IPS-18c (cell line): ENCODE results near the gene MAGI1.
"Not testable (repeated sequence)": the region's sequence is repeated elsewhere in the genome, so short reads cannot be mapped to it uniquely, and the experiment has no call there.

ENCODE experiments used
- H3K4me3 ChIP-seq: 2 replicates; pipeline ENCODE4 v1.7.0; 2013; ENCODE audit warnings: low read depth, mild to moderate bottlenecking, low read length, moderate library complexity; ENCODE audit not compliant: insufficient read depth
- H3K9me3 ChIP-seq: one replicate; pipeline ENCODE4 v1.6.1; 2013; ENCODE audit warnings: mild to moderate bottlenecking, low read length, moderate library complexity; ENCODE audit not compliant: control insufficient read depth, insufficient read depth

The MAGI1 gene

GRCh38 chr3:65516998-65517397 lies 521.7 kb downstream of the MAGI1 start:
- Histone ChIP-seq H3K4me3 (no peak overlapping the region), H3K9me3 (no peaks in the 10 kb centered on the region)

GRCh38 chr3:65514317-65514716 lies 524.4 kb downstream of the MAGI1 start:
- H3K9me3 ChIP-seq, H3K4me3 ChIP-seq: not testable (repeated sequence)

- H3K4me3 ChIP-seq: peak overlapping the region; percentile 38; the same call in 1 of the 2 replicates
Observed at GRCh38 chr3:65509423-65509794, 529.3 kb downstream of the MAGI1 start.

DNA sequence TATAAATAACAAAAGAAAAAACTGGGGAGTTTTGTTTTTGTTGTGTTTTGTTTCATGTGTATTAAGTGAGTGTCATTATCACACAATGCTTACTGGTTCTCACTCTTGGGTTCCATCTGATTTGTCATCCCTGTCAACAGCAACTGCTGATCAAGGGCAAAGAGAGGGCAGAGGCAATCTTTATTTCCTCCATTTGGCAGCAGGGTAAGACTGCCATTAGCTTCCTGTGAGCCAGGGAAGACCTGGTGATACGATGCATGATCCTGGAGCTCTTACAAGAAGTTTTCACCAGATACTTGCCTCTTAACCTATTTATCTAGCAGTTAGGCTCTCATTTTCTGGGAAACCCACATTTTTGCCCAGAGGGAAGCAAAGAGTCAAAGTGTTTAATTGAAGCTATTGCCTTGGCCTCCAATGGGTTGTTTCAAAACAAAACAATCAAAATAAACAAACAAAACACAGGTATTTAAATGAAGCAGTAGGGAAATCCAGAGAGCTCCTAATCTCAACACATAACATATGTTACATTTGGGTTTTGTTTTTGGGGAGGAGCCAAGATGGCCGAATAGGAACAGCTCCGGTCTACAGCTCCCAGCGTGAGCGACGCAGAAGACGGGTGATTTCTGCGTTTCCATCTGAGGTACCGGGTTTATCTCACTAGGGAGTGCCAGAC lies 529.8 kb downstream of the MAGI1 start:
- H3K9me3 ChIP-seq: no peaks in the 10 kb centered on the region
- peak overlapping the region; percentile 38 for H3K4me3 ChIP-seq

More at GRCh38 chr3:65509423-65509794, 529.3 kb downstream of the MAGI1 start:
- H3K9me3 ChIP-seq: not testable (repeated sequence)

- Histone ChIP-seq H3K9me3 (no peaks in the 10 kb centered on the region), H3K4me3 (no peak overlapping the region)
Observed at GRCh38 chr3:65507437-65507836, 531.3 kb downstream of the MAGI1 start.

- Histone ChIP-seq H3K9me3 (no peaks in the 10 kb centered on the region), H3K4me3 (no peak overlapping the region)
Observed at GRCh38 chr3:65503776-65504175, 534.9 kb downstream of the MAGI1 start.

DNA sequence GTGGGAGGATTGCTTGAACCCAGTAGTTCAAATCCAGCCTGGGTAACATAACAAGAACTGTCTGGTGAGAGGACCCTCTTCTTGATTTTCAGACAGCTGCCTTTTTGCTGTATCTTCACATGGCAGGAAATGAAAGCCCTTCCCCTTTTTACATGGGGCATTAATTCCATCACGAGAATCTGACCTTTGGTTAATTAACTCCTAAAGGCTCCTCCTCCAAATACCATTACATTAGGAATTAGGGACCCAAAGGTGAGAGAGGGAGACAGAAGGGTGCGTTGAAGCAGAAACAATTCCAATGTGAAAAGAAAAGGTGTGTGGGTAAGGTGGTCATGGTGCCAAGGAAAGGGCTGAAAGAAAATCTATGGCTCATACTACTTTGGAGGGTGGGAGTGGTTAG lies 536.2 kb downstream of the MAGI1 start:
- no peak overlapping the region for H3K4me3 ChIP-seq
- H3K9me3 ChIP-seq: no peaks in the 10 kb centered on the region

- no peak overlapping the region for H3K4me3 ChIP-seq
- H3K9me3 ChIP-seq: no peaks in the 10 kb centered on the region
Observed at GRCh38 chr3:65500398-65501306, 538.1 kb downstream of the MAGI1 start.

DNA sequence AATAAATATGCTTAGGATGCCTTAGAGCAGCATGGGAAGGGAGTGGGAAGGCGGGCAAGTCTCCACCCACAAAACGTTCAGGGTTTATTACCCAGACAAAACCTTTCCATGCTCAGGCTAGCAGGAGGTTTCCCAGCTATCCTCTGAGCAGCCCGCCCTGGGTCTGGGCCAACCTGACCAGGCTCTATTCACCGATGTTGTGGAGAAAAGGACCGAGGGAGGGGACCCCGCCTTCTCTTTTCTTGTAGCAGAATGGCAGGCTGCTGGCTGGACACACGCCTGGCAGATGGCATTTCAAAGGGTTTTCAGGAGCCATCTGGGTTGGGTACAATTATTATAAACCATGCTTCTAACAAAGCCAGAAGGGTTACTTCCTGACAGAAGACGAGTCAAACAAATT lies 540.9 kb downstream of the MAGI1 start:
- no peak overlapping the region for H3K4me3 ChIP-seq
- no peaks in the 10 kb centered on the region for H3K9me3 ChIP-seq

DNA sequence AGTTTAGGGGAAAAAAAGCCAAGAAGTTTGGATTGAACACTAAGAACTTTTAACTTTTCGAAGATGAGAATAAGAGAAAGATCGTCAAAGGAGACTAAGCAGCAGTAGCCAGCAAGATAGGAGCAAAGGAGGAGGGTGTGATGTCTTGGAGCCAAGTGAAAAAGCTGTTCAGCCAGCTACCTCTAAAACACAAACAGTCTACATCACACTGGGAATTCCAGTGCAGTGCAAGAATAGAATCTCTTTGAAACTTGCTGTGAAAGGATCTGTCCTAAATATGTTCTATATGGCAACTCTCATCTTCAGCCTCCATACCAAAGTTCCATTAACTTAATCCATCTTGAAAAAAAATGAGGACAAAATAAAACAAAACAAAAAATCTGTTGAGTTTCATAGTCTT lies 541.5 kb downstream of the MAGI1 start:
- no peak overlapping the region for H3K4me3 ChIP-seq
- H3K9me3 ChIP-seq: no peaks in the 10 kb centered on the region

GRCh38 chr3:65493938-65494337 lies 544.8 kb downstream of the MAGI1 start:
- no peak overlapping the region for H3K4me3 ChIP-seq
- H3K9me3 ChIP-seq: no peaks in the 10 kb centered on the region

DNA sequence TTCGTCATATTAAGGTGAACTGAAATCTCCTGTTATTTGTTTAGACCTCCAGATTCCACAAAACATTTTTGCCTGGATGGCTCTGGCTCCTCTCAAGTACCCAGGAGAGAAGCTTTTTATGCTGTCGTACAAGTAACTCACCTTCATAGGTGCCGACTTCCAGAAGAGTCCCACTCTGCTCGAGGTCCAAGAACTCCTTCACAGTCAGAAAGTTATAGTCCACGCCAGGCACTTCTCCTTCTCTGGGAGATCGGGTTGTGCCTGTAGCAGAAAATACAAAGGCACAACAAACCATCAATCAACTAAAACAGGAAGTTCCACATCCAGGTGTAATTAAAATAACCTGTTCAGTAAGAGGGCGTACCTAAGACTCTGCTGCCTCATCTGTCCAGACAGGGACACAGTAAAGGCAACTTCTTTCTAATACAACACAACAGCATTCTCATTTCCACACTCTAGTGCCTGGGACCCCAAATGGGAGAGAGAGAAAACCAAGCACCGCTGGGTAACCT lies 545.3 kb downstream of the MAGI1 start:
- Histone ChIP-seq H3K9me3 (no peaks in the 10 kb centered on the region), H3K4me3 (no peak overlapping the region)

DNA sequence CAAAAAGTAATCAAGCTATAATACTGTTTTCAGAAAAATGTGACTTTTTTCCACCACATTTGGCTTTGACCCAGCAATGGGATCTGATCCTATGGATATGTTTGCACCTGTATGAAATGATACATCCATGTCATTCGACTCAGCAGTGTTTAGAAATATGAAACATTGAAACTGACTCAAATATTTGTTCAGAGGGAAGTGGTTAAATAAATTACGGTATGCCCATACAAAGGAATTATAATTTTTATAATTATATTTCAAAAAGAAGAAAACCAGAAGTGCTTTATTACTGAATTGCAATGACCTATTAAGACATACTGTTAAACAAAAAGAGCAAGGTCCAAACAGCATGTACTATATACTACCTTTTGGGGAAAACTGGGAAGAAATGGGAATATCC lies 546.5 kb downstream of the MAGI1 start:
- Histone ChIP-seq H3K9me3 (no peaks in the 10 kb centered on the region), H3K4me3 (no peak overlapping the region)

DNA sequence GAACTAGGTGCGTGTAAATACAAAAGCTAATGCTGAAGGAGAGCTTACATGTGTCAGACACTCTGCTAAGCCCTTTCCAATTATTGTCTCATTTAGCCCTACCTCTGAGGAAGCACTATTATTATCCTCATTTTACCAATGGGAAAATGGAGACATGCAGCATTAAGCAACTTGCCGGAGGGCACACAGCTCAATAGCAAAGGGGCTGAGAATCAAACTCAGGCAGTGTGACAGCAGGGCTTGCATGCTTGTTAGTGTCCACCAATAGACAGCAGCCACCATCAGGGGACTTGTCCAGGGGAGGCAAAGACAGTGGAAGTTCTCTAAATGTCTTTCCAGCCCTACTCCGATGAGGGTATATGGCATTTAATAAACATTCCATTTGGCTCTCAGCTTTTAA lies 548.6 kb downstream of the MAGI1 start:
- no peaks in the 10 kb centered on the region for H3K9me3 ChIP-seq
- no peak overlapping the region for H3K4me3 ChIP-seq

DNA sequence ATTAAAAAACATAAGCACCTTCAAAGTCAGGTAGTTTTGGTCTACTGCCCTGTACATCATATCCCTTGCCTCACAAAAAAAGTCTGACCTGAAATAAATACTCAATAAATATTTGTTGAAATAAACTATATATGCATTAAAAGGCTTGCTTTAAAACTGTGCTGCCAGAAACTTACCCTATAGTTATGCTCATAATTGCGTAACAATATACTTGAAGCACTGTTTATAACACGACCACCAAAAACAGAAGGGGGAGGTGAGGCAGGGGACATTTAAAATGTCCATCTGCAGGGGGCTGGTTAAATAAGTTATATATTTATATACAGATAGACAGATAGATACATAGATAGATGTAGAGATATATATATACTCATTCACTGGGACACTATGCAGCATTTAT lies 549.5 kb downstream of the MAGI1 start:
- Histone ChIP-seq H3K9me3 (no peaks in the 10 kb centered on the region), H3K4me3 (no peak overlapping the region)

DNA sequence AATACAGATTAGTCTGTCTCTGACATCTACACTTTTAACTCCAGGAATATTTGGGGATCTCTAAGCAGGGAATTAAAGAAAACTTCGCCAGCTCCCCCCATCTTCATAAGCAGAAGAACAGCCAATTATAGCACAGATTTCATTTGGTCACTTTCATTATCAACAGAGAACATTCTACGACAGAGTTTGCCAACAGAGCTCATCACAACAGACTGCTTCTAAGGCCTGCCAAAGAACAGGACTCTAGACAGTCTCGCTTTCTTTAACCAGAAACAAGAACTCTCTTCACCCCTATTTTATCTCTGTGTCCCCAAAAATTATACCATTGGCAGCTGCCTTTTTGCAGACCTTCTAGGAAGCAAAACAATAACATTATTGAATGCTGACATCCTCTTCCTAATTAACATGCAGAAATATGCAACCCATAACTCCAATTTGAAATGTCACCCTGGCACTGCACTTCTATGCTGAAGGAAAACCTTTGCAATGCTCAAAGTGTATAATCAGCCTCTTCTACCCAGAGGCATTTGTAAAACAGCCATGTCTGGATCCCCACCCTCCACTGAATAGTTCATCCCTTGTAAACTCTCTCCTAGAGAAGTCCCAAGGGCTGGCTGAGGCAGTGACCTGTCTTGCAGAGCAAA lies 552.8 kb downstream of the MAGI1 start:
- H3K4me3 ChIP-seq: no peak overlapping the region
- H3K9me3 ChIP-seq: no peaks in the 10 kb centered on the region

DNA sequence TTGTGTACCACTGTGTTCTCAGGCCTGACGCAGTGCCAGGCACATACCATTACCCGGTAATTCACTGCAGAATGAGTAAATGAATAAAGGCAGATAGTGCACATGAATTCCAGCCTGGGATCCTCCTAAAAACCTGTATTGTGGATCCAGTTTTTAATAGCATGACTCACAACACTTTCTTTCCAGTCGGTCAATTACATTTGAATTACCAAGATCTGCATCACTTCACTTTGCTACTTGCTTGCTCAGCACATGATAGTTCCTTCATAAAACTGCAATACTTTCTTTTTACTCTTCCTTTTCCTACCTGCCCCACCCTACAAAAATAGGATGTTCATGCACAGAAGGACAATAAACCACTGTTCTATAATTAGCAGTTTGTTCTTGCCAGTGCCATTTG lies 553.8 kb downstream of the MAGI1 start:
- no peaks in the 10 kb centered on the region for H3K9me3 ChIP-seq
- H3K4me3 ChIP-seq: no peak overlapping the region

DNA sequence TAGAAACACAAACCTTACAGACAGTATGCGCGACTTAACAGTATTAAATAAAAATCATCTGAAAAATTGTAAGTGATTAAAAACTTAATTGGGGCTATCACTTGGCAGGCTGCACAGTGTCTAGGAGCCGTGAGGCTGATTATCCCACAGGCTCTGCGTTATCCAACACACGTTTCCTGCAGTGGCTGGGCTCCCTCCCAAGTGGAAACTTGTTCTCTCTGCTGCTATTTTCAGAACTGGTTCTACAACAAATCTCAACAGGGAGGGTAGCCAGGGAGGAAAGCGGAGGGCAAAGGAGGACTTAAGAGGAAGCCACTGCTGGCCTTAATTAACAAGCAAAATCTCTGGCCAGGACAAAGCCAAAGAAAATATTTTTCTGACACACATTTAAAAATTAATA lies 555.2 kb downstream of the MAGI1 start:
- Histone ChIP-seq H3K4me3 (no peak overlapping the region), H3K9me3 (no peaks in the 10 kb centered on the region)
